ENCODE data around the gene KCNK7.

DNA sequence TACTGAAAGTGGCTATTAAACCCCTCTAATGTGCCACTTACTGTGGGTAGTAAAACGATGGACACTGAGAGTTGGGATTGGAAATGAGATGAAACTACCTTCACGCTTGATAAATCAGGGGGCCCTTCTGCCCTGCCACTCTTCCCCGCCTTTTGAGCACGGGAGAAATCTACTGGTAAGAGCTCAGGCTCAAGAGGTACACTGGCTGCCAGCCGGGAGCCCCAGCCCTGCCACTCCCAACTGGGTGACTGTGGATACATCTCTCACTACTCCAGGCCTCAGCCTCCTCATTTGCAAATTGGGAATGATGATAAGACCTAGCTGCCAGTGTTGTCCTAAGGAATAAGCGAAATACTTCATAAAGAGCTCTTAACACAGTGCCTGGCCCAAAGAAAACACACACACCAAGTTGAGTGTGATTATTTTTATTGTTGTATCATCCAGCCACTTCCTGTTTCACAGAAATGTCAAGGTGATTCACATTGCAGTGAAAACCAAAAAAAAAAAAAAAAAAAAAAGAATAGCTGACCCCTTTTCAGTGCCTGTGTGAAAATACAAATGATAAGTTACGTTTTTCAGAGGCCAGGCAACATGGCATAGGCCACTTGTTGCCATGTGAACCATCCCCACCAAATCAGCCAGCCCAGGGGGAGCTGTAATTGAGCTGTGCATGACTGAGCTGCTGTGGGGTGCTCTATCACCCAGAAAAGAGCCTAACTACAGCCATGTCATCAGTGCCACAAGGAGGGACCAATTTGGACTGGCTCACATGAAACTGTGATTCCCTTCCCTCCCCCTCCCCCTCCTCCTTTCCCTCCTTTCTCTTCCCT, 29.8 kb downstream of the KCNK7 start:
- TF ChIP-seq CTCF (IDR thresholded peaks at IDR 0.05; ENCODE audit: borderline replicate concordance, extremely low read depth, low read length, poor library complexity, severe bottlenecking) (no peak), EZH2 (IDR thresholded peaks at IDR 0.05; ENCODE audit: borderline replicate concordance, low read depth, low read length, severe bottlenecking) (no peak)
